Loucy (cell line): ENCODE data around the gene MCF2L.

Experiments
- H2AFZ ChIP-seq: fragments of 200-600 bp; sonication (generic); 2 replicates; pipeline ENCODE4 v1.6.0; 2016; ENCODE audit warnings: antibody characterized with exemption, mild to moderate bottlenecking, low read length, moderate library complexity
- H3F3A ChIP-seq: fragments of 200-600 bp; 2 replicates; pipeline ENCODE4 v1.6.0; 2016; ENCODE audit warnings: antibody characterized with exemption, low read depth, mild to moderate bottlenecking
- H3K27me3 ChIP-seq: fragments of 200-600 bp; sonication (generic); 2 replicates; pipeline ENCODE4 v1.6.1; 2014; ENCODE audit warnings: low read length, mild to moderate bottlenecking; ENCODE audit not compliant: insufficient read depth, poor library complexity, severe bottlenecking
- H3K36me3 ChIP-seq: fragments of 200-600 bp; sonication (generic); 2 replicates; pipeline ENCODE4 v1.6.1; 2016; ENCODE audit warnings: low read length; ENCODE audit not compliant: insufficient read depth
- H3K4me1 ChIP-seq: fragments of 200-600 bp; sonication (generic); 2 replicates; pipeline ENCODE4 v1.5.1; 2014; ENCODE audit warnings: low read length, mild to moderate bottlenecking; ENCODE audit not compliant: insufficient read depth, poor library complexity, severe bottlenecking
- H3K4me2 ChIP-seq: fragments of 200-600 bp; sonication (generic); 2 replicates; pipeline ENCODE4 v1.6.0; 2014; ENCODE audit warnings: antibody characterized with exemption, low read length, low read depth, mild to moderate bottlenecking; ENCODE audit not compliant: poor library complexity, severe bottlenecking
- H3K4me3 ChIP-seq: fragments of 200-600 bp; sonication (generic); 2 replicates; pipeline ENCODE4 v1.5.1; 2014; ENCODE audit warnings: low read length, mild to moderate bottlenecking, mixed read lengths; ENCODE audit not compliant: poor library complexity, severe bottlenecking
- H3K79me2 ChIP-seq: fragments of 200-600 bp; sonication (generic); 2 replicates; pipeline ENCODE4 v1.6.1; 2014; ENCODE audit warnings: low read length; ENCODE audit not compliant: insufficient read depth
- H3K9ac ChIP-seq: fragments of 200-600 bp; sonication (generic); 2 replicates; pipeline ENCODE4 v1.6.0; 2014; ENCODE audit warnings: mild to moderate bottlenecking, low read depth, low read length, moderate library complexity; ENCODE audit not compliant: poor library complexity, severe bottlenecking
- H3K9me2 ChIP-seq: fragments of 200-600 bp; sonication (generic); replicated peaks from 2 replicates; pipeline ENCODE4 v1.6.1; 2016; ENCODE audit warnings: low read depth, low read length, mixed read lengths
- H3K9me3 ChIP-seq: fragments of 200-600 bp; sonication (generic); 2 replicates; pipeline ENCODE4 v1.6.1; 2014; ENCODE audit warnings: mild to moderate bottlenecking, antibody characterized with exemption, low read length, low read depth; ENCODE audit not compliant: insufficient read depth
- H4K20me1 ChIP-seq: fragments of 200-600 bp; sonication (generic); 2 replicates; pipeline ENCODE4 v1.6.0; 2014; ENCODE audit warnings: antibody characterized with exemption, low read length, mild to moderate bottlenecking; ENCODE audit not compliant: insufficient read depth, poor library complexity, severe bottlenecking
- CTCF ChIP-seq: fragments of 200-600 bp; sonication (generic); conservative IDR thresholded peaks from 2 replicates; pipeline ENCODE4 v1.5.1; 2014; ENCODE audit warnings: mild to moderate bottlenecking, antibody characterized with exemption, low read length
- EZH2phosphoT487 ChIP-seq: fragments of 200-600 bp; IDR thresholded peaks from 2 replicates; pipeline ENCODE4 v1.6.1; 2018; ENCODE audit warnings: antibody characterized with exemption, mild to moderate bottlenecking, moderate library complexity, borderline replicate concordance

The MCF2L gene

GRCh38 chr13:113046883-113047244, 77.8 kb downstream of the MCF2L start:
- Histone ChIP-seq H3K4me2 (no peak overlapping the region), H4K20me1 (no peaks in the 10 kb centered on the region), H2AFZ (no peak overlapping the region), H3K9me2 (no peaks in the 10 kb centered on the region), H3K79me2 (no peaks in the 10 kb centered on the region), H3K27me3 (no peaks in the 10 kb centered on the region), H3K9me3 (no peaks in the 10 kb centered on the region), H3K9ac (no peak overlapping the region), H3F3A (no peaks in the 10 kb centered on the region), H3K4me1 (no peaks in the 10 kb centered on the region), H3K36me3 (no peaks in the 10 kb centered on the region), H3K4me3 (no peak overlapping the region)
- no peak for TF ChIP-seq CTCF
- TF ChIP-seq EZH2phosphoT487 = no peak

GRCh38 chr13:113047587-113047986, 78.6 kb downstream of the MCF2L start:
- no peaks in the 10 kb centered on the region for H3K9me2 ChIP-seq
- H3F3A ChIP-seq = no peaks in the 10 kb centered on the region
- H3K4me1 ChIP-seq = no peaks in the 10 kb centered on the region
- no peaks in the 10 kb centered on the region for H3K27me3 ChIP-seq
- no peaks in the 10 kb centered on the region for H4K20me1 ChIP-seq
- no peaks in the 10 kb centered on the region for H3K79me2 ChIP-seq
- H3K4me3 ChIP-seq = no peak overlapping the region
- no peak overlapping the region for H3K9ac ChIP-seq
- no peaks in the 10 kb centered on the region for H3K9me3 ChIP-seq
- H3K4me2 ChIP-seq = no peak overlapping the region
- TF ChIP-seq EZH2phosphoT487 (no peak), CTCF (no peak)
- no peaks in the 10 kb centered on the region for H3K36me3 ChIP-seq
- H2AFZ ChIP-seq = no peak overlapping the region

- no peaks in the 10 kb centered on the region for H3K9me2 ChIP-seq
- TF ChIP-seq CTCF = no peak
- TF ChIP-seq EZH2phosphoT487 = no peak
- no peaks in the 10 kb centered on the region for H3K9me3 ChIP-seq
- H3F3A ChIP-seq = no peaks in the 10 kb centered on the region
- no peak overlapping the region for H3K4me3 ChIP-seq
- H3K27me3 ChIP-seq = no peaks in the 10 kb centered on the region
- no peak overlapping the region for H3K9ac ChIP-seq
- no peak overlapping the region for H3K4me2 ChIP-seq
- no peaks in the 10 kb centered on the region for H3K36me3 ChIP-seq
- H2AFZ ChIP-seq = no peak overlapping the region
- no peaks in the 10 kb centered on the region for H3K4me1 ChIP-seq
- H3K79me2 ChIP-seq = no peaks in the 10 kb centered on the region
- no peaks in the 10 kb centered on the region for H4K20me1 ChIP-seq
These were observed 79.8 kb downstream of the MCF2L start for GRCh38 chr13:113048766-113049165.
